Immature natural killer cell (primary cell): Measurements from ENCODE around the gene ZNF512B. TPM values are rescaled to one million over a fixed set of nuclear protein-coding genes. Genes with fewer than 3 reads are reported as not detected.

Source experiments
- DNase-seq, 3 donors: peaks; one replicate each; pipeline ENCODE4 v3.0.0; 2022; ENCODE audit warnings: mixed read lengths in 1 of 3
- H3K27ac Mint-ChIP-seq, 6 donors: one replicate each; pipeline ENCODE4 v1.8.0; 2020; ENCODE audit warnings: mixed read lengths in 6 of 6, mild to moderate bottlenecking in 5 of 6, inconsistent platforms in 4 of 6, moderate library complexity in 3 of 6
- H3K27me3 Mint-ChIP-seq, 3 donors: one replicate each; pipeline ENCODE4 v1.8.0; 2020 to 2021; ENCODE audit warnings: low read depth in 3 of 3, mild to moderate bottlenecking in 3 of 3, mixed read lengths in 3 of 3, moderate library complexity in 3 of 3, inconsistent platforms in 1 of 3
- H3K36me3 Mint-ChIP-seq, 3 donors: one replicate each; pipeline ENCODE4 v1.8.0; 2020; ENCODE audit warnings: mixed read lengths in 3 of 3, inconsistent platforms in 2 of 3, mild to moderate bottlenecking in 2 of 3
- H3K4me1 Mint-ChIP-seq, 2 donors: one replicate each; pipeline ENCODE4 v1.8.0; 2020; ENCODE audit warnings: inconsistent platforms in 2 of 2, mild to moderate bottlenecking in 2 of 2, mixed read lengths in 2 of 2, moderate library complexity in 1 of 2
- H3K4me3 Mint-ChIP-seq, 5 donors: one replicate each; pipeline ENCODE4 v1.8.0; 2020; ENCODE audit warnings: mild to moderate bottlenecking in 5 of 5, mixed read lengths in 5 of 5, inconsistent platforms in 3 of 5, moderate library complexity in 3 of 5
- H3K9me3 Mint-ChIP-seq, 6 donors: one replicate each; pipeline ENCODE4 v1.8.0; 2020; ENCODE audit warnings: mild to moderate bottlenecking in 6 of 6, mixed read lengths in 6 of 6, inconsistent platforms in 4 of 6, moderate library complexity in 3 of 6
- polyA plus RNA-seq, 3 donors: library from polyadenylated mRNA; unstranded; fragments of 300-500 nt; fragmentation: Illumina TruSeq; gene quantifications; one replicate each; pipeline ENCODE4 v1.2.3, GENCODE V29; 2021

ZNF512B gene
- polyA plus RNA-seq, 3 donors from 2014 or later, result 0.36 to 0.63 TPM; not detected in 1

GRCh38 chr20:63955827-63956663, 13.7 kb downstream of the ZNF512B start, which contains the start of gene UCKL1:
Gene UCKL1 (minus strand): TSS chr20:63956416. CDS start chr20:63956372, 44 bp downstream.
- no peaks in the 10 kb centered on the region for H3K9me3 Mint-ChIP-seq
- no peaks in the 10 kb centered on the region for H3K36me3 Mint-ChIP-seq
- peaks cover 2 to 8% (median 8%) of the 10 kb centered on the region in 3 donors for H3K27me3 Mint-ChIP-seq
- H3K4me3 Mint-ChIP-seq, result peak within 1 kb of the TSS; percentile 82 to 87 (median 85)
- H3K4me1 Mint-ChIP-seq, result peaks cover 14 to 19% of the 10 kb centered on the region in 2 donors
- H3K27ac Mint-ChIP-seq, result peak within 1 kb of the TSS in 5 of 6 donors; percentile 43 to 76 (median 59)
- DNase-seq, result peak; percentile 89 to 92 (median 89)

- no peak overlapping the region for H3K27ac Mint-ChIP-seq
- H3K36me3 Mint-ChIP-seq, result no peaks in the 10 kb centered on the region
Measured at GRCh38 chr20:63955281-63955826, 14.4 kb downstream of the ZNF512B start.

GRCh38 chr20:63953764-63954429, 15.8 kb downstream of the ZNF512B start:
- Mint-ChIP-seq H3K27me3 (peaks cover 6 to 14% (median 12%) of the 10 kb centered on the region in 3 donors), H3K4me3 (peak overlapping the region; percentile 63 to 82 (median 74)), H3K27ac (peak overlapping the region in 4 of 6 donors; percentile 45 to 74 (median 70)), H3K4me1 (peaks cover 26 to 30% of the 10 kb centered on the region in 2 donors), H3K36me3 (no peaks in the 10 kb centered on the region), H3K9me3 (no peaks in the 10 kb centered on the region)
- DNase-seq, result no peak

More at GRCh38 chr20:63955281-63955826, 14.4 kb downstream of the ZNF512B start:
- Mint-ChIP-seq H3K4me1 (peaks cover 14 to 20% of the 10 kb centered on the region in 2 donors), H3K27me3 (peaks cover 2 to 8% (median 8%) of the 10 kb centered on the region in 3 donors), H3K9me3 (no peaks in the 10 kb centered on the region), H3K4me3 (peak overlapping the region; percentile 74 to 82 (median 78))
- peak; percentile 33 to 35 (median 34) for DNase-seq

GRCh38 chr20:63952769-63953168, 17.0 kb downstream of the ZNF512B start:
- peak overlapping the region in 1 of 6 donors; percentile 60 for H3K27ac Mint-ChIP-seq
- H3K4me3 Mint-ChIP-seq, result no peak overlapping the region
- H3K36me3 Mint-ChIP-seq, result no peaks in the 10 kb centered on the region

GRCh38 chr20:63952210-63952535, 17.6 kb downstream of the ZNF512B start:
- Mint-ChIP-seq H3K36me3 (no peaks in the 10 kb centered on the region), H3K9me3 (no peaks in the 10 kb centered on the region), H3K27me3 (peaks cover 10 to 23% (median 22%) of the 10 kb centered on the region in 3 donors), H3K4me1 (peaks cover 43 to 47% of the 10 kb centered on the region in 2 donors), H3K4me3 (no peak overlapping the region), H3K27ac (no peak overlapping the region)
- no peak for DNase-seq

More at GRCh38 chr20:63952769-63953168, 17.0 kb downstream of the ZNF512B start:
- DNase-seq, result no peak
- Mint-ChIP-seq H3K27me3 (peaks cover 10 to 22% (median 21%) of the 10 kb centered on the region in 3 donors), H3K9me3 (no peaks in the 10 kb centered on the region), H3K4me1 (peaks cover 37 to 41% of the 10 kb centered on the region in 2 donors)

- no peaks in the 10 kb centered on the region for H3K9me3 Mint-ChIP-seq
- no peak for DNase-seq
- H3K4me3 Mint-ChIP-seq, result no peak overlapping the region
- peaks cover 10 to 26% (median 24%) of the 10 kb centered on the region in 3 donors for H3K27me3 Mint-ChIP-seq
- H3K36me3 Mint-ChIP-seq, result no peaks in the 10 kb centered on the region
- H3K4me1 Mint-ChIP-seq, result peaks cover 49 to 51% of the 10 kb centered on the region in 2 donors
- H3K27ac Mint-ChIP-seq, result no peak overlapping the region
Measured at GRCh38 chr20:63951398-63952209, 18.1 kb downstream of the ZNF512B start.

- H3K4me3 Mint-ChIP-seq, result no peak overlapping the region
- peaks cover 10 to 26% (median 24%) of the 10 kb centered on the region in 3 donors for H3K27me3 Mint-ChIP-seq
- H3K36me3 Mint-ChIP-seq, result no peaks in the 10 kb centered on the region
- no peak for DNase-seq
- no peak overlapping the region for H3K27ac Mint-ChIP-seq
- peaks cover 49% of the 10 kb centered on the region in 2 donors for H3K4me1 Mint-ChIP-seq
- no peaks in the 10 kb centered on the region for H3K9me3 Mint-ChIP-seq
Measured at GRCh38 chr20:63950701-63951397, 18.9 kb downstream of the ZNF512B start.

GRCh38 chr20:63947638-63948456, 21.9 kb downstream of the ZNF512B start:
- H3K4me3 Mint-ChIP-seq, result peak overlapping the region; percentile 80 to 94 (median 83)
- H3K9me3 Mint-ChIP-seq, result no peaks in the 10 kb centered on the region
- peaks cover 35 to 43% of the 10 kb centered on the region in 2 donors for H3K4me1 Mint-ChIP-seq
- peak overlapping the region; percentile 29 to 96 (median 94) for H3K27ac Mint-ChIP-seq
- peak in 2 of 3 donors; percentile 24 to 37 for DNase-seq
- H3K27me3 Mint-ChIP-seq, result peaks cover 12 to 21% (median 15%) of the 10 kb centered on the region in 3 donors
- peaks cover 0 to 4% (median 0%) of the 10 kb centered on the region in 3 donors for H3K36me3 Mint-ChIP-seq

GRCh38 chr20:63946986-63947637, 22.6 kb downstream of the ZNF512B start:
- peak overlapping the region; percentile 57 to 91 (median 71) for H3K4me3 Mint-ChIP-seq
- no peak for DNase-seq
- H3K27ac Mint-ChIP-seq, result peak overlapping the region in 4 of 6 donors; percentile 35 to 76 (median 74)
- no peaks in the 10 kb centered on the region for H3K9me3 Mint-ChIP-seq
- H3K36me3 Mint-ChIP-seq, result peaks cover 0 to 4% (median 0%) of the 10 kb centered on the region in 3 donors
- H3K4me1 Mint-ChIP-seq, result peaks cover 40 to 46% of the 10 kb centered on the region in 2 donors
- H3K27me3 Mint-ChIP-seq, result peaks cover 12 to 20% (median 18%) of the 10 kb centered on the region in 3 donors

- peaks cover 12 to 21% (median 19%) of the 10 kb centered on the region in 3 donors for H3K27me3 Mint-ChIP-seq
- peaks cover 41 to 50% of the 10 kb centered on the region in 2 donors for H3K4me1 Mint-ChIP-seq
- no peak overlapping the region for H3K4me3 Mint-ChIP-seq
- H3K36me3 Mint-ChIP-seq, result peaks cover 0 to 4% (median 0%) of the 10 kb centered on the region in 3 donors
- no peak for DNase-seq
- no peaks in the 10 kb centered on the region for H3K9me3 Mint-ChIP-seq
- no peak overlapping the region for H3K27ac Mint-ChIP-seq
Measured at GRCh38 chr20:63945921-63946920, 23.5 kb downstream of the ZNF512B start.
